SK-N-SH treated with all-trans-retinoic acid at 6 μM for 48 hours (cell line): ENCODE results near the gene LUC7L3.

Experiments used
- ATAC-seq: fragments of 200-7000 bp; cut with Tn5 transposase; 3 replicates; pipeline ENCODE4 v1.9.1; 2020; ENCODE audit warnings: mild to moderate bottlenecking, moderate library complexity
- ARNTL ChIP-seq: fragments of 450-650 bp; formaldehyde crosslinking; IDR thresholded peaks from 2 replicates; pipeline ENCODE4 v1.5.0; 2020; ENCODE audit warnings: low read depth, mild to moderate bottlenecking, moderate library complexity, borderline replicate concordance
- BACH2 ChIP-seq: fragments of 250-450 bp; sonication (Bioruptor Pico); IDR thresholded peaks from 2 replicates; pipeline ENCODE4 v1.9.0; 2021; ENCODE audit warnings: mild to moderate bottlenecking, borderline replicate concordance
- ESRRG ChIP-seq: fragments of 250-450 bp; sonication (Bioruptor Pico); IDR thresholded peaks from 2 replicates; pipeline ENCODE4 v1.6.1; 2021; ENCODE audit warnings: mild to moderate bottlenecking
- GLIS3 ChIP-seq: fragments of 250-450 bp; sonication (Bioruptor Pico); IDR thresholded peaks from 2 replicates; pipeline ENCODE4 v1.5.0; 2020; ENCODE audit warnings: mild to moderate bottlenecking, moderate library complexity
- OSR1 ChIP-seq: fragments of 250-450 bp; sonication (Bioruptor Pico); IDR thresholded peaks from 2 replicates; pipeline ENCODE4 v1.8.0; 2022; ENCODE audit warnings: moderate library complexity, mild to moderate bottlenecking, inconsistent platforms
- PPARA ChIP-seq: fragments of 250-450 bp; sonication (Bioruptor Pico); IDR thresholded peaks from 2 replicates; pipeline ENCODE4 v1.5.0; 2020; ENCODE audit warnings: mild to moderate bottlenecking, borderline replicate concordance
- RARB ChIP-seq: fragments of 250-450 bp; sonication (Bioruptor Pico); IDR thresholded peaks from 2 replicates; pipeline ENCODE4 v1.8.0; 2021; ENCODE audit warnings: mild to moderate bottlenecking, moderate library complexity
- TCF4 ChIP-seq: fragments of 250-450 bp; sonication (Bioruptor Pico); IDR thresholded peaks from 2 replicates; pipeline ENCODE4 v1.8.0; 2021; ENCODE audit warnings: mild to moderate bottlenecking, moderate library complexity, borderline replicate concordance
- TOX ChIP-seq: fragments of 250-450 bp; sonication (Bioruptor Pico); IDR thresholded peaks from 2 replicates; pipeline ENCODE4 v1.8.0; 2021; ENCODE audit warnings: mild to moderate bottlenecking, moderate library complexity, borderline replicate concordance
- ZFP3 ChIP-seq: fragments of 250-450 bp; sonication (Bioruptor Pico); IDR thresholded peaks from 2 replicates; pipeline ENCODE4 v1.5.0; 2020; ENCODE audit warnings: mild to moderate bottlenecking, moderate library complexity
- ZFP30 ChIP-seq: fragments of 450-650 bp; formaldehyde crosslinking; IDR thresholded peaks from 2 replicates; pipeline ENCODE4 v1.5.0; 2022; ENCODE audit warnings: mild to moderate bottlenecking, moderate library complexity
- ZNF70 ChIP-seq: fragments of 450-650 bp; formaldehyde crosslinking; IDR thresholded peaks from 2 replicates; pipeline ENCODE4 v1.5.0; 2020; ENCODE audit warnings: mild to moderate bottlenecking, moderate library complexity
- TF ChIP-seq, protein P1 (sequence below): fragments of 250-450 bp; sonication (Bioruptor Pico); IDR thresholded peaks from 2 replicates; pipeline ENCODE4 v1.5.0; 2020; ENCODE audit warnings: mild to moderate bottlenecking, moderate library complexity
- TF ChIP-seq, protein P2 (sequence below): fragments of 250-450 bp; sonication (Bioruptor Pico); IDR thresholded peaks from 2 replicates; pipeline ENCODE4 v1.8.0; 2020; ENCODE audit warnings: mild to moderate bottlenecking, moderate library complexity, borderline replicate concordance
- TF ChIP-seq, protein P3 (sequence below): fragments of 250-450 bp; sonication (Bioruptor Pico); IDR thresholded peaks from 2 replicates; pipeline ENCODE4 v1.5.1; 2020; ENCODE audit warnings: low read depth, mild to moderate bottlenecking, moderate library complexity
- TF ChIP-seq, protein P4 (sequence below): fragments of 250-450 bp; sonication (Bioruptor Pico); IDR thresholded peaks from 2 replicates; pipeline ENCODE4 v1.5.1; 2021; ENCODE audit warnings: mild to moderate bottlenecking, moderate library complexity
- TF ChIP-seq, protein P5 (sequence below): fragments of 250-450 bp; sonication (Bioruptor Pico); IDR thresholded peaks from 2 replicates; pipeline ENCODE4 v1.8.0; 2021; ENCODE audit warnings: low read depth, mild to moderate bottlenecking, moderate library complexity, borderline replicate concordance

The LUC7L3 gene

DNA sequence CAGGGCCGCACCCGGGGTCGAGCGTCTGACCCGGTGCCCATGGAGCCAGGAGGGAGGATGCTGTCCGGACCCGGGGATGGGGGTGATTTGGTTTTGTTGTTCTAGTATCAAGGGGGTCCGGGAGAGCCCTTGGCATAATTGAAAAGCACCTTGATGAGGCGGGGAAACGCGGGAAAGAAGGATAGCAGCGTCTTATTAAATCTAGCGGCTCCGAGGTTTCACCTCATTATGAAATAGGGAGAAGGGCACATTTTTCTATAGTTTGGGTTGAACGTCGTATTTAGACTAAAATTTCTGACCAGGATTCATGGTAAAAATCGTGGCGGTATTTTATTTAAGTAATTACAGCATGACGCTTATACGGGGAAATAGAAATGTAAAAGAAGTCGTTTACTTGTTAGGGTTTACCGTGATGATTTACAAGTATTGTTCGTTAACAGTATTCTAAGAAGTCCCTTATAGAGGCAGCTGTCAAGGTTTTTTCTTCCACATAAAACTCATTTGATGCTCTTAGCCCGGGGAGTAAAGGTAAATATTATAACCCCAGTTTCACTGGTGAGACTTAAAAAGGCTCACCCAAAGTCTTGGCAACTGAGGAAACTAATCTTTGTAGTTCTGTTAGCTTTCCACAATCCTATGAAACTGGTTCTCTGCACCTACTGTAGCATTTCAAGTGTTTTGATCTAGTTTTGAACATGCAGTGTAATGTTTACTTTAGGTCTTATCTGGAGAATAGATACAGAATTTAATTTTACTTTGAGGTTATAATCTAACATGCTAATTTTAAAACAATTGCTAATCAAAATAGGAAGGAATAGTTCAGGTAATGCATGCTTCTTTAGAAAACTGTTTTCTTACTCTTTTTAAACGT, 756 bp downstream of the LUC7L3 start:
- no peak for TF ChIP-seq ESRRG (CRISPR knock-in tag)
- TF ChIP-seq, protein P1, sequence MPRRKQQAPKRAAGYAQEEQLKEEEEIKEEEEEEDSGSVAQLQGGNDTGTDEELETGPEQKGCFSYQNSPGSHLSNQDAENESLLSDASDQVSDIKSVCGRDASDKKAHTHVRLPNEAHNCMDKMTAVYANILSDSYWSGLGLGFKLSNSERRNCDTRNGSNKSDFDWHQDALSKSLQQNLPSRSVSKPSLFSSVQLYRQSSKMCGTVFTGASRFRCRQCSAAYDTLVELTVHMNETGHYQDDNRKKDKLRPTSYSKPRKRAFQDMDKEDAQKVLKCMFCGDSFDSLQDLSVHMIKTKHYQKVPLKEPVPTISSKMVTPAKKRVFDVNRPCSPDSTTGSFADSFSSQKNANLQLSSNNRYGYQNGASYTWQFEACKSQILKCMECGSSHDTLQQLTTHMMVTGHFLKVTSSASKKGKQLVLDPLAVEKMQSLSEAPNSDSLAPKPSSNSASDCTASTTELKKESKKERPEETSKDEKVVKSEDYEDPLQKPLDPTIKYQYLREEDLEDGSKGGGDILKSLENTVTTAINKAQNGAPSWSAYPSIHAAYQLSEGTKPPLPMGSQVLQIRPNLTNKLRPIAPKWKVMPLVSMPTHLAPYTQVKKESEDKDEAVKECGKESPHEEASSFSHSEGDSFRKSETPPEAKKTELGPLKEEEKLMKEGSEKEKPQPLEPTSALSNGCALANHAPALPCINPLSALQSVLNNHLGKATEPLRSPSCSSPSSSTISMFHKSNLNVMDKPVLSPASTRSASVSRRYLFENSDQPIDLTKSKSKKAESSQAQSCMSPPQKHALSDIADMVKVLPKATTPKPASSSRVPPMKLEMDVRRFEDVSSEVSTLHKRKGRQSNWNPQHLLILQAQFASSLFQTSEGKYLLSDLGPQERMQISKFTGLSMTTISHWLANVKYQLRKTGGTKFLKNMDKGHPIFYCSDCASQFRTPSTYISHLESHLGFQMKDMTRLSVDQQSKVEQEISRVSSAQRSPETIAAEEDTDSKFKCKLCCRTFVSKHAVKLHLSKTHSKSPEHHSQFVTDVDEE (CRISPR knock-in tag) = 0 out of 2 replicates have a peak, but pooled peaks have one; percentile 6
- ATAC-seq = peak; percentile 1; the same call in 1 of the 3 replicates

DNA sequence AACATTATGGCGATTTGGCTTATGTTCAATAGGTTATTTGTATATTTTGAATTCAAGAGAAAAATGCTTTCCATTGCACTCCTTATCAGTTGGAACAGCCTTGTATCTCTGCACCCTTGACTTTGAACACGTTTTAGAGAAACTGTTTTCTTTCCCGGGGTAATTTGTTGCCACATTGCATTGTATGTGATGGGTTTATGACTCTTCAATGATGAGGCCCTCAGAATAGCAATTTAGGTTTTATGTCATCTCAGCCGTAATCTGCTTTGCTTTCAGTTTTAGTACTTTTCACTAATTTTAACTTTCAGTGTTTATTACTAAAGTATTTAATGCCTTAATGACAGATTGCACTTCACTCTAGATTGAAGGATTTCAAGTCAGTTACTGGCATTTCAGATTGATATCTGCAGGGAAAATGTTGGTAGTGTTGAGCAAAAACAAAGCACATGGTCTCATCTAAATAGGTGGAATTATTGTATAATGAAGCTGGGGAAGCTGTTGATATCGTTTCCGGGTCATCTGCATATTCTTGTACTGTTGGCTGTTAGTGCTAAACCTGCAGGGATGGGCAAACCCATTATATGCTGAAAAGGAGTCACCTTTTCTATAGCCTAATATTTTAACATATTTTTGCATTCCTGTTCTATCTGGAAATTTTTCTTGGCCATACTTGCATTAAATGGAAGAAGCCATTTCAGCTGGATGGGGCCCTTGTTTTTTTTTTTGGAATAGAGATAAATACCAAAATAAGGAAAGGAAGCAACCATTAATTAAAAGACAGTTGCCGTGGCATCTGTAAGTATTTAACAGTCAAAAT, 2.0 kb downstream of the LUC7L3 start:
- ATAC-seq = no peak
- TF ChIP-seq ZFP3 (CRISPR knock-in tag) (no peak), TOX (CRISPR knock-in tag) (no peak), GLIS3 (no peak), ARNTL (CRISPR knock-in tag) (no peak), OSR1 (CRISPR knock-in tag) (no peak), TCF4 (CRISPR knock-in tag) (no peak), BACH2 (CRISPR knock-in tag) (no peak), ZFP30 (CRISPR knock-in tag) (no peak), PPARA (CRISPR knock-in tag) (no peak), RARB (CRISPR knock-in tag) (no peak), ESRRG (CRISPR knock-in tag) (no peak)
- TF ChIP-seq, protein P2, sequence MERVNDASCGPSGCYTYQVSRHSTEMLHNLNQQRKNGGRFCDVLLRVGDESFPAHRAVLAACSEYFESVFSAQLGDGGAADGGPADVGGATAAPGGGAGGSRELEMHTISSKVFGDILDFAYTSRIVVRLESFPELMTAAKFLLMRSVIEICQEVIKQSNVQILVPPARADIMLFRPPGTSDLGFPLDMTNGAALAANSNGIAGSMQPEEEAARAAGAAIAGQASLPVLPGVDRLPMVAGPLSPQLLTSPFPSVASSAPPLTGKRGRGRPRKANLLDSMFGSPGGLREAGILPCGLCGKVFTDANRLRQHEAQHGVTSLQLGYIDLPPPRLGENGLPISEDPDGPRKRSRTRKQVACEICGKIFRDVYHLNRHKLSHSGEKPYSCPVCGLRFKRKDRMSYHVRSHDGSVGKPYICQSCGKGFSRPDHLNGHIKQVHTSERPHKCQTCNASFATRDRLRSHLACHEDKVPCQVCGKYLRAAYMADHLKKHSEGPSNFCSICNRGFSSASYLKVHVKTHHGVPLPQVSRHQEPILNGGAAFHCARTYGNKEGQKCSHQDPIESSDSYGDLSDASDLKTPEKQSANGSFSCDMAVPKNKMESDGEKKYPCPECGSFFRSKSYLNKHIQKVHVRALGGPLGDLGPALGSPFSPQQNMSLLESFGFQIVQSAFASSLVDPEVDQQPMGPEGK (CRISPR knock-in tag) = no peak
- TF ChIP-seq, protein P1 (CRISPR knock-in tag) = no peak
- TF ChIP-seq, protein P3, sequence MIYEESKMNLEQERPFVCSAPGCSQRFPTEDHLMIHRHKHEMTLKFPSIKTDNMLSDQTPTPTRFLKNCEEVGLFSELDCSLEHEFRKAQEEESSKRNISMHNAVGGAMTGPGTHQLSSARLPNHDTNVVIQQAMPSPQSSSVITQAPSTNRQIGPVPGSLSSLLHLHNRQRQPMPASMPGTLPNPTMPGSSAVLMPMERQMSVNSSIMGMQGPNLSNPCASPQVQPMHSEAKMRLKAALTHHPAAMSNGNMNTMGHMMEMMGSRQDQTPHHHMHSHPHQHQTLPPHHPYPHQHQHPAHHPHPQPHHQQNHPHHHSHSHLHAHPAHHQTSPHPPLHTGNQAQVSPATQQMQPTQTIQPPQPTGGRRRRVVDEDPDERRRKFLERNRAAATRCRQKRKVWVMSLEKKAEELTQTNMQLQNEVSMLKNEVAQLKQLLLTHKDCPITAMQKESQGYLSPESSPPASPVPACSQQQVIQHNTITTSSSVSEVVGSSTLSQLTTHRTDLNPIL (CRISPR knock-in tag) = no peak
- TF ChIP-seq, protein P4, sequence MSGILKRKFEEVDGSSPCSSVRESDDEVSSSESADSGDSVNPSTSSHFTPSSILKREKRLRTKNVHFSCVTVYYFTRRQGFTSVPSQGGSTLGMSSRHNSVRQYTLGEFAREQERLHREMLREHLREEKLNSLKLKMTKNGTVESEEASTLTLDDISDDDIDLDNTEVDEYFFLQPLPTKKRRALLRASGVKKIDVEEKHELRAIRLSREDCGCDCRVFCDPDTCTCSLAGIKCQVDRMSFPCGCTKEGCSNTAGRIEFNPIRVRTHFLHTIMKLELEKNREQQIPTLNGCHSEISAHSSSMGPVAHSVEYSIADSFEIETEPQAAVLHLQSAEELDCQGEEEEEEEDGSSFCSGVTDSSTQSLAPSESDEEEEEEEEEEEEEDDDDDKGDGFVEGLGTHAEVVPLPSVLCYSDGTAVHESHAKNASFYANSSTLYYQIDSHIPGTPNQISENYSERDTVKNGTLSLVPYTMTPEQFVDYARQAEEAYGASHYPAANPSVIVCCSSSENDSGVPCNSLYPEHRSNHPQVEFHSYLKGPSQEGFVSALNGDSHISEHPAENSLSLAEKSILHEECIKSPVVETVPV (CRISPR knock-in tag) = no peak

DNA sequence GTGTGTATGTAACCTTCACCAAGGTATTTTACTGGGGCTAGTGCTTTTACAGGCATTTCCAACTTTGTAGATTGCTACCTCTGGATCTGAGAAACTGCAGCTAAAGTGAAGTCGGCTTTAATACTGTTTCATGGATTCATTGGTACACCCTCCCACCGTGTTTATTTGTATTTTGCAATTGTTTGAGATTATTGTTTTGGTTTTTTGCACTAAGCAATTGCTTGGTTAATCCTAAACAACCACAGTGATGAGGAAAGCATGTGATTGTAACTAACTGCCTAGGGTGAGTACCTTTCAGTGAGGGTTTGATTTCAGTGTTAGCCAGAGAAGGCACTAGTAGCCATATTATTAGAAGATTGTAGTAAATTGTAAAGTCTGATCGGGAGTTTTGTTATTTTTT, 3.3 kb downstream of the LUC7L3 start:
- ATAC-seq = no peak
- TF ChIP-seq TOX (CRISPR knock-in tag) (no peak), ZNF70 (CRISPR knock-in tag) (no peak), GLIS3 (no peak), ARNTL (CRISPR knock-in tag) (no peak), BACH2 (CRISPR knock-in tag) (no peak), RARB (CRISPR knock-in tag) (no peak), TCF4 (CRISPR knock-in tag) (no peak), ZFP30 (CRISPR knock-in tag) (no peak)
- TF ChIP-seq, protein P1 (CRISPR knock-in tag) = no peak
- TF ChIP-seq, protein P5, sequence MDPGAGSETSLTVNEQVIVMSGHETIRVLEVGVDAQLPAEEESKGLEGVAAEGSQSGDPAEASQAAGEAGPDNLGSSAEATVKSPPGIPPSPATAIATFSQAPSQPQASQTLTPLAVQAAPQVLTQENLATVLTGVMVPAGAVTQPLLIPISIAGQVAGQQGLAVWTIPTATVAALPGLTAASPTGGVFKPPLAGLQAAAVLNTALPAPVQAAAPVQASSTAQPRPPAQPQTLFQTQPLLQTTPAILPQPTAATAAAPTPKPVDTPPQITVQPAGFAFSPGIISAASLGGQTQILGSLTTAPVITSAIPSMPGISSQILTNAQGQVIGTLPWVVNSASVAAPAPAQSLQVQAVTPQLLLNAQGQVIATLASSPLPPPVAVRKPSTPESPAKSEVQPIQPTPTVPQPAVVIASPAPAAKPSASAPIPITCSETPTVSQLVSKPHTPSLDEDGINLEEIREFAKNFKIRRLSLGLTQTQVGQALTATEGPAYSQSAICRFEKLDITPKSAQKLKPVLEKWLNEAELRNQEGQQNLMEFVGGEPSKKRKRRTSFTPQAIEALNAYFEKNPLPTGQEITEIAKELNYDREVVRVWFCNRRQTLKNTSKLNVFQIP = no peak
